Activated naive CD4-positive, alpha-beta T cell treated with anti-CD3 and anti-CD28 coated beads, Interleukin-2, amount 10 ng/mL, durations not matched to agents 7 days and 5 days (primary cell): ENCODE data around the gene LARP1B.
"Not testable (repeated sequence)": the region's sequence is repeated elsewhere in the genome, so short reads cannot be mapped to it uniquely, and the experiment has no call there.

ENCODE experiments used
- CTCF ChIA-PET: fragments of 350-600 bp; sonication (Branson Sonifier 250); formaldehyde crosslinking; loops from one replicate; lab custom pipeline; 2021; ENCODE audit warnings: antibody characterized with exemption; lab: Charles Lee
- DNase-seq: peaks from one replicate; pipeline ENCODE4 v3.0.0-alpha.2; 2020
- H3K27ac Mint-ChIP-seq: one replicate; pipeline ENCODE4 v1.8.0; 2021; ENCODE audit warnings: mild to moderate bottlenecking, moderate library complexity, mixed read lengths
- H3K27me3 Mint-ChIP-seq: one replicate; pipeline ENCODE4 v1.8.0; 2021; ENCODE audit warnings: mild to moderate bottlenecking, mixed read lengths
- H3K36me3 Mint-ChIP-seq: one replicate; pipeline ENCODE4 v1.8.0; 2021; ENCODE audit warnings: mixed read lengths
- H3K4me1 Mint-ChIP-seq: one replicate; pipeline ENCODE4 v1.8.0; 2021; ENCODE audit warnings: mixed read lengths
- H3K4me3 Mint-ChIP-seq: one replicate; pipeline ENCODE4 v1.8.0; 2021; ENCODE audit warnings: mild to moderate bottlenecking, moderate library complexity, mixed read lengths
- H3K9me3 Mint-ChIP-seq: one replicate; pipeline ENCODE4 v1.8.0; 2021; ENCODE audit warnings: mixed read lengths

LARP1B gene

GRCh38 chr4:128255906-128256305 is 194.8 kb downstream of the LARP1B start:
- no peaks in the 10 kb centered on the region for H3K9me3 Mint-ChIP-seq
- CTCF ChIA-PET = interaction anchor here (0.7 kb wide), 1 partner anchor 71 kb away, joined by 3 read pairs; no protein-coding TSS in a partner anchor
- H3K27ac Mint-ChIP-seq = no peak overlapping the region
- no peak for DNase-seq
- no peaks in the 10 kb centered on the region for H3K36me3 Mint-ChIP-seq
- no peaks in the 10 kb centered on the region for H3K4me1 Mint-ChIP-seq
- peaks cover 14% of the 10 kb centered on the region for H3K27me3 Mint-ChIP-seq
- H3K4me3 Mint-ChIP-seq = no peak overlapping the region

DNA sequence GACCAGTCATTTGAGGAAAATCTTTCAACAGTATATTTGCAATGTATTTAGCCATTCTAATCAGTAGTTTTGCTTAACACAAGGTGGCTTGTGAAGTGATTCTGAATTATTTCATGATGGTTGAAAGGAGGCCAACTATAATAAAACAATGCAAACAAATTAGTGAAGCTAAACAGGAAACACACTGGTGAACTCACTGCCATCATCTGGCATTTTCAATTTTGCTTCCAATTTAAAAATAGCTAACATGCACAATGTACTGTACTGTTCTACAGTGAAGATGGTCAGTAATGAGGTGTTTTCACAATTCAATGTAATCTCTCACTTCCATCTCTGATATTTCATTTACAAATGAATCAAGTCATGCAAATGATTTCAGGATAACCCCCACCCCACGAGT is 195.4 kb downstream of the LARP1B start:
- H3K4me3 Mint-ChIP-seq = no peak overlapping the region
- CTCF ChIA-PET = no interaction called here
- no peak overlapping the region for H3K27ac Mint-ChIP-seq
- H3K36me3 Mint-ChIP-seq = no peaks in the 10 kb centered on the region
- H3K4me1 Mint-ChIP-seq = no peaks in the 10 kb centered on the region
- H3K27me3 Mint-ChIP-seq = peaks cover 18% of the 10 kb centered on the region
- no peaks in the 10 kb centered on the region for H3K9me3 Mint-ChIP-seq
- no peak for DNase-seq

GRCh38 chr4:128258166-128258565 is 197.1 kb downstream of the LARP1B start:
- H3K4me3 Mint-ChIP-seq, H3K27ac Mint-ChIP-seq, H3K36me3 Mint-ChIP-seq, DNase-seq, CTCF ChIA-PET, H3K4me1 Mint-ChIP-seq, H3K9me3 Mint-ChIP-seq: not testable (repeated sequence)
- peaks cover 14% of the 10 kb centered on the region for H3K27me3 Mint-ChIP-seq

DNA sequence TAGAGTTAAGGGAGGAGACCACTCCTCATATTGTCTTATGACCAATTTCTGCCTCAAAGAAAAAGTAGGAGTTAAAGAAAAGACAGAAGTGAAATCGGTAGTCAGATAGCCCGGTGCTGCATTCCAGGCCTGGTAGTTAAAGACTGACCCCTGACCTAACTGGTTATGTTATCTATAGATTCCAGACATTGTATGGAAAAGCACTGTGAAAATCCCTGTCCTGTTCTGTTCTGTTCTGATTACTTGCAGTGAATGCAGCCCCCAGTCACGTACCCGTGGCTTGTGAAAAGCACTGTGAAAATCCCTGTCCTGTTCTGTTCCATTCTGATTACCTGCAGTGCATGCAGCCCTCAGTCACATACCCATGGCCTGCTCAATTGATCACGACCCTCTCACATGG is 198.8 kb downstream of the LARP1B start:
- H3K4me1 Mint-ChIP-seq, H3K9me3 Mint-ChIP-seq, CTCF ChIA-PET, DNase-seq, H3K27ac Mint-ChIP-seq, H3K27me3 Mint-ChIP-seq, H3K36me3 Mint-ChIP-seq, H3K4me3 Mint-ChIP-seq: not testable (repeated sequence)
